CD14-positive monocyte (primary cell): ENCODE data around the gene MICB. TPM values are rescaled to one million over a fixed set of nuclear protein-coding genes. Genes with fewer than 3 reads are reported as not detected.

Source experiments
- DNase-seq, 3 donors: peaks; one replicate each; pipeline ENCODE4 v3.0.0-alpha.2; 2011 to 2022
- H2AFZ ChIP-seq: 2 replicates; pipeline ENCODE4 v1.6.0; 2012; ENCODE audit warnings: mild to moderate bottlenecking, low read depth, low read length, inconsistent platforms; ENCODE audit not compliant: insufficient read depth, poor library complexity, severe bottlenecking
- H3K27ac ChIP-seq, 2 donors: 1 replicate in 1 of 2; 2 replicates in 1 of 2; pipeline ENCODE4 v1.5.1; 2012 to 2013; ENCODE audit warnings: low read length in 2 of 2, control low read depth in 1 of 2, inconsistent platforms in 1 of 2, low read depth in 1 of 2, mild to moderate bottlenecking in 1 of 2
- H3K27me3 ChIP-seq, 2 donors: one replicate each; pipeline versions ENCODE4 v1.6.0 to v1.6.1; 2011 to 2013; ENCODE audit warnings: low read length in 2 of 2; ENCODE audit not compliant: control insufficient read depth in 2 of 2, insufficient read depth in 2 of 2
- H3K36me3 ChIP-seq, 2 donors: replicated peaks in 1 of 2; 1 replicate in 1 of 2; 2 replicates in 1 of 2; pipeline versions ENCODE4 v1.5.1 to v1.6.1; 2012 to 2013; ENCODE audit warnings: low read length in 2 of 2, control low read depth in 1 of 2, inconsistent platforms in 1 of 2, mild to moderate bottlenecking in 1 of 2; ENCODE audit not compliant: insufficient read depth in 2 of 2, control insufficient read depth in 1 of 2
- H3K4me1 ChIP-seq, 2 donors: 1 replicate in 1 of 2; 2 replicates in 1 of 2; pipeline versions ENCODE4 v1.5.1 to v1.6.1; 2012 to 2013; ENCODE audit warnings: low read length in 2 of 2, control low read depth in 1 of 2, inconsistent platforms in 1 of 2, mild to moderate bottlenecking in 1 of 2, moderate library complexity in 1 of 2; ENCODE audit not compliant: insufficient read depth in 2 of 2, control insufficient read depth in 1 of 2
- H3K4me2 ChIP-seq: replicated peaks from 2 replicates; pipeline ENCODE3; 2012; ENCODE audit warnings: low read length, moderate library complexity, mild to moderate bottlenecking; ENCODE audit not compliant: poor library complexity, severe bottlenecking; ENCODE audit errors: extremely low read depth
- H3K4me3 ChIP-seq, 3 experiments: fragments of 200-600 bp in 1 of 3; sonication (generic) in 1 of 3; replicated peaks in 1 of 3; 1 replicate in 2 of 3; 2 replicates in 1 of 3; pipeline ENCODE4 v1.5.1; 2011 to 2013; ENCODE audit warnings: low read length in 3 of 3, mild to moderate bottlenecking in 3 of 3, control low read depth in 2 of 3, low read depth in 2 of 3, inconsistent platforms in 1 of 3, moderate library complexity in 1 of 3
- H3K79me2 ChIP-seq: 2 replicates; pipeline ENCODE4 v1.6.0; 2012; ENCODE audit warnings: mild to moderate bottlenecking, control low read depth, inconsistent platforms, low read length, moderate library complexity; ENCODE audit not compliant: insufficient read depth
- H3K9ac ChIP-seq: 2 replicates; pipeline ENCODE4 v1.6.0; 2017; ENCODE audit warnings: low read length, mild to moderate bottlenecking; ENCODE audit not compliant: insufficient read depth, poor library complexity, severe bottlenecking
- H3K9me3 ChIP-seq, 2 donors: replicated peaks in 1 of 2; 1 replicate in 1 of 2; 2 replicates in 1 of 2; pipeline versions ENCODE4 v1.5.1 to v1.6.1; 2012 to 2013; ENCODE audit warnings: low read length in 2 of 2, control low read depth in 1 of 2; ENCODE audit not compliant: control insufficient read depth in 1 of 2, insufficient read depth in 1 of 2
- H4K20me1 ChIP-seq: 2 replicates; pipeline ENCODE4 v1.6.0; 2012; ENCODE audit warnings: mild to moderate bottlenecking, low read length, control low read depth, moderate library complexity; ENCODE audit not compliant: insufficient read depth
- H3K27ac Mint-ChIP-seq, 7 donors: one replicate each; pipeline ENCODE4 v1.8.0; 2020; ENCODE audit warnings: mild to moderate bottlenecking in 7 of 7, mixed read lengths in 7 of 7, moderate library complexity in 6 of 7, inconsistent platforms in 2 of 7
- H3K27me3 Mint-ChIP-seq, 3 donors: one replicate each; pipeline ENCODE4 v1.8.0; 2021 to 2022; ENCODE audit warnings: low read depth in 3 of 3, mild to moderate bottlenecking in 3 of 3, mixed read lengths in 3 of 3, moderate library complexity in 3 of 3, inconsistent platforms in 1 of 3
- H3K36me3 Mint-ChIP-seq, 2 donors: one replicate each; pipeline ENCODE4 v1.8.0; 2020; ENCODE audit warnings: mixed read lengths in 2 of 2, inconsistent platforms in 1 of 2, mild to moderate bottlenecking in 1 of 2
- H3K4me1 Mint-ChIP-seq: one replicate; pipeline ENCODE4 v1.8.0; 2020; ENCODE audit warnings: mild to moderate bottlenecking, mixed read lengths
- H3K4me3 Mint-ChIP-seq, 2 donors: one replicate each; pipeline ENCODE4 v1.8.0; 2020; ENCODE audit warnings: mild to moderate bottlenecking in 2 of 2, mixed read lengths in 2 of 2, moderate library complexity in 1 of 2
- H3K9me3 Mint-ChIP-seq, 7 donors: one replicate each; pipeline ENCODE4 v1.8.0; 2020 to 2022; ENCODE audit warnings: mixed read lengths in 7 of 7, mild to moderate bottlenecking in 6 of 7, moderate library complexity in 6 of 7, inconsistent platforms in 2 of 7
- CTCF ChIP-seq: fragments of 200-600 bp; IDR thresholded peaks from one replicate; pipeline ENCODE4 v1.8.0; 2022; ENCODE audit warnings: antibody characterized with exemption, mild to moderate bottlenecking
- WGBS: methylation state at CpG from one replicate; pipeline ENCODE4 v1.1.5; 2013; ENCODE audit warnings: missing lambda C conversion rate; ENCODE audit not compliant: insufficient coverage; 5-methylcytosine and 5-hydroxymethylcytosine counted together
- intact Hi-C, 2 donors: fragments of 100-400 bp; cut with micrococcal nuclease; formaldehyde crosslinking; loops; one replicate each; pipeline versions ENCODE4 v1.15.0 to v1.15.1; 2023
- polyA plus RNA-seq, 3 donors: library from polyadenylated mRNA; depleted of rRNA in 1 of 3; unstranded in 2 of 3; stranded (reverse) in 1 of 3; fragments of 300-500 nt in 2 of 3; fragments of >200 nt in 1 of 3; fragmentation: Illumina TruSeq in 2 of 3; gene quantifications; 1 replicate in 2 of 3; 2 replicates in 1 of 3; pipeline ENCODE4 v1.2.3, GENCODE V29; 2012 to 2021

The MICB gene
- polyA plus RNA-seq, 3 donors, result 8.1 to 34.8 (median 11.4) TPM

- H3K4me3 Mint-ChIP-seq, result no peak overlapping the region
Observed at GRCh38 chr6:31521835-31522234, 23.9 kb downstream of the MICB start.

GRCh38 chr6:31525553-31525931 lies 27.6 kb downstream of the MICB start:
- no peak overlapping the region for H3K27ac Mint-ChIP-seq

More at GRCh38 chr6:31521835-31522234, 23.9 kb downstream of the MICB start:
- Mint-ChIP-seq H3K4me1 (peaks cover 12% of the 10 kb centered on the region), H3K27ac (no peak overlapping the region), H3K36me3 (peaks cover 0 to 2% of the 10 kb centered on the region in 2 donors), H3K9me3 (peaks cover 0 to 3% (median 0%) of the 10 kb centered on the region in 7 donors), H3K27me3 (peaks cover 0 to 11% (median 4%) of the 10 kb centered on the region in 3 donors)
- H3K27ac ChIP-seq, result no peak overlapping the region
- no peaks in the 10 kb centered on the region for H3K9me3 ChIP-seq
- H4K20me1 ChIP-seq, result no peaks in the 10 kb centered on the region
- peaks cover 6% of the 10 kb centered on the region in 2 donors for H3K4me1 ChIP-seq
- intact Hi-C loops, result no loop called here
- H2AFZ ChIP-seq, result no peak overlapping the region
- no peaks in the 10 kb centered on the region for H3K36me3 ChIP-seq
- H3K4me3 ChIP-seq, result no peak overlapping the region
- no CpG with 5 or more reads among the region's 3 CpGs for WGBS
- DNase-seq, result no peak
- no peak for TF ChIP-seq CTCF
- H3K79me2 ChIP-seq, result no peaks in the 10 kb centered on the region
- H3K9ac ChIP-seq, result no peak overlapping the region
- no peak overlapping the region for H3K4me2 ChIP-seq
- no peaks in the 10 kb centered on the region for H3K27me3 ChIP-seq

More at GRCh38 chr6:31525553-31525931, 27.6 kb downstream of the MICB start:
- Histone ChIP-seq H4K20me1 (peaks cover 25% of the 10 kb centered on the region), H3K27ac (no peak overlapping the region), H3K4me1 (no peaks in the 10 kb centered on the region), H3K9ac (no peak overlapping the region), H3K4me3 (no peak overlapping the region), H3K36me3 (peaks cover 12 to 14% of the 10 kb centered on the region in 2 donors), H3K9me3 (no peaks in the 10 kb centered on the region), H3K4me2 (no peak overlapping the region), H2AFZ (no peak overlapping the region), H3K79me2 (no peaks in the 10 kb centered on the region), H3K27me3 (no peaks in the 10 kb centered on the region)
- Mint-ChIP-seq H3K36me3 (peaks cover 14 to 15% of the 10 kb centered on the region in 2 donors), H3K4me1 (peaks cover 3% of the 10 kb centered on the region), H3K9me3 (no peaks in the 10 kb centered on the region), H3K4me3 (no peak overlapping the region), H3K27me3 (peaks cover 2 to 6% (median 3%) of the 10 kb centered on the region in 3 donors)
- no peak for DNase-seq
- no peak for TF ChIP-seq CTCF
- WGBS, result 100% methylated on average over 2 of the region's 8 CpGs
- intact Hi-C loops, result no loop called here
